Erythroblast (primary cell): Measurements from ENCODE around the gene TIPARP.
A peak's percentile ranks its signal among the peaks of the same experiment; 100 is the strongest.

Experiments
- DNase-seq, 2 experiments: peaks; one replicate each; lab custom pipeline; 2025; lab: John Stamatoyannopoulos, UW
- GATA1 ChIP-seq: IDR thresholded peaks from 2 replicates; pipeline ENCODE4 v1.6.1; 2011; ENCODE audit warnings: low read depth, mild to moderate bottlenecking, control low read depth, low read length, moderate library complexity
- POLR2A ChIP-seq: IDR thresholded peaks from 2 replicates; pipeline ENCODE4 v1.6.1; 2011; ENCODE audit warnings: mild to moderate bottlenecking, low read length

The TIPARP gene

GRCh38 chr3:156691920-156692319, 17.5 kb downstream of the TIPARP start:
- no peak for DNase-seq
- no peak for TF ChIP-seq POLR2A
- TF ChIP-seq GATA1: no peak

DNA sequence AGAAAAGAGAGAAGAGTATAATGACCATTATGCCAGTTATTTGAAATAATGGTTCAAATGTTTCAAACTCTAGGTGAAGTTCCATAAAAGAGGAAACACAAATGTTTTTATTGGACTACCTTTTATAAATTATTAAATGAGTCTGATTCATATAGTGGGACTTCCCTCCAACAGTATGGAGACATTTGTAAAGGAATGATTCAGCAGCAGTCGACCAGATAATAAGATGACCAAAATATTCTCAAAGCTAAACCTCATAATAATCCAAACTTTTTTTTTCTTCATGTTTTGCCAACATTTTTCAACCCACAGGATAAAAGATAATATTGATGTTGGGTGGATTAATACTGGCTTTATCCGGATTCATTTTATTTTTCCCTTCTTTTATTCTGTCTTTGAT, 18.8 kb downstream of the TIPARP start:
- TF ChIP-seq POLR2A (no peak), GATA1 (no peak)
- DNase-seq: no peak

DNA sequence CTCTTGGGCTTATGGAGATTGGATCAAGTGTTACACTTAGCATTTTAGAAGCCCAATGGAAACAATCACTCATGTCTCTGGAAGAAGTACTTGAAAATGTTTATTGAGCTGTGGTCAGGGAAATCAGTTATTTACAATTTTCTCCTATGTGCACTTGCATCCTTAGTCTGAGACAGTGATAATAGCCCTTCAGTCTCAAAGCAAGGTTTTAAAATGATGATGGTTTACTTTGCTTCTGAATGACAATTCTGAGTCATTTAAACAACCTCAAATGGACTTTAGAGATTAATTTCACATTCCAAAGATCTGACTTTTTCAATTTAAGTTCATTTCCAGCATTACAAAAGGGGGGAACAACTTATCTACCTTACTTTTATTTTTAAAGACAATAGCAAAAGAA, 20.1 kb downstream of the TIPARP start:
- no peak for TF ChIP-seq POLR2A
- TF ChIP-seq GATA1: no peak
- no peak for DNase-seq

DNA sequence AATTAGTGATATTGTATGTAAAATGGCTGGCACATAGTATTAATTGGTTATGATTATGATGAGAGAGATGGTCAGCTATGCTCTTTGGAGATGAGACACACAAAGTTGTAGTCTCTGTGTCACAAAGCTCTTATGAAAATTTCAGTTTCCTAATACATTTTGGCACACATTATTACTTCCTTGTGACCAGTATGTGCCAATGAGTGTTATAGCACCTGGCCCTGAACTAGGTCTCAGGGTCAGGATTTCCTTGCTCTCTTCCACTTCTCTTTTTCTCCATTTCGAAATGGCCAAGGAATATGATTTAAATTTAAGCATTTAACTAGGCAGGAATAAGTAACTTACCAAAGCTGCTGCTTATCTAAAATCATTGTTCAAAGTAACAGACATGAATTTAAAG, 28.0 kb downstream of the TIPARP start:
- no peak for DNase-seq
- no peak for TF ChIP-seq POLR2A
- no peak for TF ChIP-seq GATA1

DNA sequence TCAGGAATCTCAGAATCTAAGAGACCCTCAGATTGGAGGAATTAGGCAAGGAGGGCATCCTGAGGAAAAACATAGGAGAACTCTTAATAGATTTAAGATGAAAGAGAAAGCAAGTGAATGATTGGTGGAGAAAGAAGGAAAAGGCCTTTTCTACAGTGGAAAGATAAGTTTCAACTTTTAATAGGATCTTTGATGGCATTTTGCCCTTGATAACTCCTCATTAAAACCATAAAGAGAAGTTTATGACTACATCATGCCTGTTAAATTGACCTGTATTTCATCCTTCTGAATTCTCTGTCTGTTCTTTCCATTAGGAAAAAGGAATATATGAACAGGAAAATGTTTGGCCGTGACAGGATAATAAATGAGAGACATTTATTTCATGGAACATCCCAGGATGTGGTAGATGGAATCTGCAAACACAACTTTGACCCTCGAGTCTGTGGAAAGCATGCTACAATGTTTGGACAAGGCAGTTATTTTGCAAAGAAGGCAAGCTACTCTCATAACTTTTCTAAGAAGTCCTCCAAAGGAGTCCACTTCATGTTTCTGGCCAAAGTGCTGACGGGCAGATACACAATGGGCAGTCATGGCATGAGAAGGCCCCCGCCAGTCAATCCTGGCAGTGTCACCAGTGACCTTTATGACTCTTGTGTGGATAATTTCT, 30.1 kb downstream of the TIPARP start:
- TF ChIP-seq POLR2A (no peak), GATA1 (no peak)
- DNase-seq: no peak

- DNase-seq: no peak
- TF ChIP-seq POLR2A (no peak), GATA1 (no peak)
Observed at GRCh38 chr3:156705761-156706616, 31.6 kb downstream of the TIPARP start.

GRCh38 chr3:156707588-156707987, 33.2 kb downstream of the TIPARP start:
- DNase-seq: no peak
- no peak for TF ChIP-seq GATA1
- TF ChIP-seq POLR2A: no peak

GRCh38 chr3:156710429-156710828, 36.0 kb downstream of the TIPARP start:
- DNase-seq: no peak
- TF ChIP-seq POLR2A (no peak), GATA1 (no peak)

GRCh38 chr3:156711113-156711512, 36.7 kb downstream of the TIPARP start:
- no peak for TF ChIP-seq POLR2A
- TF ChIP-seq GATA1: no peak
- no peak for DNase-seq

GRCh38 chr3:156711944-156712343, 37.6 kb downstream of the TIPARP start:
- peak in 1 of 2 experiments; percentile 7 for DNase-seq

- no peak for TF ChIP-seq GATA1
- no peak for TF ChIP-seq POLR2A
- DNase-seq: no peak
Observed at GRCh38 chr3:156716105-156716862, 41.9 kb downstream of the TIPARP start.

DNA sequence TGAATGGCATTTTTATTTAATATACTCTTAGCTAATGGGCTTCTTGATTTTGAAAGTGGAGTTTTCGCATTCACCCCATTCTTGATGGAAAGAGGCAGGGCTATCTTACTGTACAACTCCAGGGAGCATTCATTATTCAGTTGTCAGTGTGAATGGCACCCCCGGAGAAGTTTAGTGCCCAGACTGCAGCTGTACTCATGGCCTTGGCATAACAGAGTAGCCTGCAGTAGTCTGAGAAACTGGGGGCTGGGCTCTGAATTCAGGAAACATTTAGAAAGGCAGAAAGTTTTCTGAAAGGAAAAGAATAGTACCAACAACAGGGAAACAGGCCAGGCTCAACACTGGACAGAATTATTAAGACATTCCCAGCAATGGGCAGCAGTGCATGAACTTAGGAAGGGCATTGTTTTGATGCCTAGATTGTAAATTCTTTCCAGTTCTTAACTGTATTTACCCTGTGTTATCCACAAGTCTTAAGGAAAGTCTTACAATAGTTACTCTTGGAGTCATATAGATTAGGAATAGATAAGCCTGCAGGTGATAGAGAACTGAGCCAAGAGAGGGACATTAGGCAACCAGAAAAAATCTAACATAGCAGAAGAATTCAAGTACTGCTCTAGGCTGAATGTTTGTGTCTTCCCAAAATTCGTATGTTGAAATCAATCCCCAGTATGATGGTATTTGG, 44.4 kb downstream of the TIPARP start:
- TF ChIP-seq GATA1: no peak
- no peak for TF ChIP-seq POLR2A

GRCh38 chr3:156720826-156721225, 46.4 kb downstream of the TIPARP start:
- DNase-seq: no peak
- TF ChIP-seq GATA1: no peak

More for the DNA sequence above, 44.4 kb downstream of the TIPARP start:
- DNase-seq: no peak
